ENCODE measurements around the gene TAC4.

TAC4 gene

GRCh38 chr17:49872754-49873377, 25.0 kb upstream of the TAC4 start:
- DNase-seq, result no peak

DNA sequence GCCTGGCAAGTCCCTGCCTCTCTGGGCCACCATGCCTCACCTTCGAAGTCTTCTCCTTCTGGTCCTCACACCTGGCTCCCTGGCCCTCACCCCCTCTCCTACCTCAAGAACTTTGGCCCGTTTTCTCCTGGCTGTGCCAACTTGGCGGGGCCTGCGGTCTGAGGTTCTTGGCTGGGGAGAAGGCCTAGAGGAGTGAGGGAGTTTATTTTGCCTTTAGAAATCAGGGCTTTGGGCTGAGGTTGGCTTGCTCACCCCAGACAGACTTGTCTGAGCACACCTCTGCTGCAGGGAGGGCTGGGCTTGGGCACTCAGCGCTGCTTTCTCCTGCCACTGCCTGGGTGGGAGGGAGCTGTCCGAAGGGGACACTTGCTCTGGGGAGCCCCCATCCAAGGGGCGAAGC, 23.3 kb upstream of the TAC4 start:
- no peak for DNase-seq

DNA sequence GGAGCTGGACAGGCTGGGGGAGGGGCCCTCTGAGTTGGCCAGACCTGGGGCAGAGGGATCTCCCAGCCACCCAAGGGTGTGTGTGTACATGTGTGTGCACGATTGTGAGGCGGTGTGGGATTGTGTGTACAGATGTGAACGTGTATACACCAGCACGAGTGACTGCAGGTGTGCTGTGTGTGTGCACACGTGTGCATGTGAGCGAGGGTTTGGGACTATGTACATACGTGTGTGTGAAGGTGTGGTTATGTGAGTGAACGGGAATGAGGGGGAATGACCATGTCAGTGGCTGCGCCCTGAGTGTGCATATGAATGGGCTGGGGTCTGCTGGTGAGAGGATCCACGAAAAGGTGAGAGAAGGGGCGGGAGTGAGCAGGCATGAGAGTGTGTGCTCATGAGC, 22.4 kb upstream of the TAC4 start:
- DNase-seq, result no peak

DNA sequence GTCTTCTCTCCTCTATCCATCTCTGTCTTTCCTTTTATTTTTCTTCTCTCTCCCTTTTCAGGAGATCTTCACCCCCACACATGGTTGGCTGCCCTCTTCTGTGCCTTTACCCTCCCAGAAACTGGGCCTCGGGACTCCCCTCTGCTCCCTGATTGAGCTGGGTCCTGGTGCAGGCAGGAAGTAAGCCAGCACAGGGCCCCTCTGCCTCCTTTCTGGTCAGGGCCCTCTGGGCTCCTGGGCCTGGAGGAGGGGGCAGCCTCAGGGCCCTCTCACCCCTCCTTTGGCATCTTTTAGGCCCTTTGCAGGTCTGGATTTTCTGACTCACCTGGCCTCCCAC, 21.1 kb upstream of the TAC4 start:
- no peak for DNase-seq

DNA sequence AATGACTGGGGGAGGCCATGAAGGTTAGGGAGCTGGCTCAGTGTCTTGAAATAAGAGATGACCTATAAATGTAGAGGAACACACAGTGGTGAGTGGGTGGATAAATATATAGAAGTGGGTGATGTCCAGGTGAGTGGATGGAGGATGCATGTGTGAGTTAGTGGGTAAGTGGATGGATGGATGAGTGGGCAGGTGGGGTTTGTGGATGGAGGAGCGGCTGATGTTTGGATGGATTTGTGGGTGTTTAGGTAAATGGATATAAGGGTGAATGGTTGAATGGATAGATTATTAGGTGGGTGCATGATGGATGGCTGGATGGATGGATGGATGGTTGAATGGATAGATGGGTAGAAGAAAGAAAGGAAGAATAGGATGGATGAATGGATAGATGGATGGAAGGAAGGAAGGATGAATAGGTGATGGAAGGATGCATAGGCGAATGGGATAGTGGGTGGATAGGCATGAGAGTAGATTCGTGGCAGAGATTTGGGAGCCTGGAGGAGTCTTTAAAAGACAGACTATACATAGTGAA, 19.1 kb upstream of the TAC4 start:
- no peak for DNase-seq

GRCh38 chr17:49866019-49866380, 18.1 kb upstream of the TAC4 start:
- no peak for DNase-seq

GRCh38 chr17:49862781-49863331, 15.0 kb upstream of the TAC4 start:
- DNase-seq, result no peak

DNA sequence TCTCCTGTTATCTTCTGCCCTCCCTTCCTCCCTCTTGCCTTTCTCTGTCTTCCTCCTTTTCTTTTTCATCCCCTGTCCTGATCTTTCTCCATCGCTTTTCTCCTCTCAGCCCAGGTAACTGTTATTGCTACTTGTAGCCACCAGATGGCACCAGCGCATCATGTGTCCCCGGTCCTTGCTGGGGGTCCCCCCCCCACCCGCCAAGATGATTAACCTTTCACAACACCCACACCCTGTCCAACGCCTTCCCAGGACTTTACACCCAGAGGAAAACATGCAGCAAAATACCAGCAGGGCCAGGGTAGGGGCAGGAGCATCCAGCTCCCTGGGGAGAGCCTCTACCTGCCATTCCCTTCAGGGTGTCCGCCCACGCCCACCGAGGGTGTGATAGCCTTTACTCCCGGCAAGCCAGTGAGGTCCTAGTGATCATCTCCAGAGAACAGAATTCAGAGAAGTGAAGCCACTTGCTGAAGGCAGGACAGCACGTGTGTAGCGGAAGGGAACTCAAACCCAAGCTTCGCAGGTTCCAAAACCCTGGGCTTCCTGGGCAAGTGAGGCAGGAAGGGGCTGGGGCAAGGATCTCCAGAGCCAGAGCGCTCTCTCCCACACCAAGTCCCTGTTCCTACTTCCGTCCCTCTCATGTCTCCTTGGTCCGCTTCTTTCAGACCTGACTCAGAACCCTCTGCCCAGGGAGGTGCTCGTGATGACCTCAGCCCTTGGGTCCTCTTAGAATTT, 13.4 kb upstream of the TAC4 start:
- peak; percentile 44 for DNase-seq

- no peak for DNase-seq
Observed at GRCh38 chr17:49859991-49860953, 12.4 kb upstream of the TAC4 start.

GRCh38 chr17:49858796-49859195, 10.9 kb upstream of the TAC4 start:
- no peak for DNase-seq

DNA sequence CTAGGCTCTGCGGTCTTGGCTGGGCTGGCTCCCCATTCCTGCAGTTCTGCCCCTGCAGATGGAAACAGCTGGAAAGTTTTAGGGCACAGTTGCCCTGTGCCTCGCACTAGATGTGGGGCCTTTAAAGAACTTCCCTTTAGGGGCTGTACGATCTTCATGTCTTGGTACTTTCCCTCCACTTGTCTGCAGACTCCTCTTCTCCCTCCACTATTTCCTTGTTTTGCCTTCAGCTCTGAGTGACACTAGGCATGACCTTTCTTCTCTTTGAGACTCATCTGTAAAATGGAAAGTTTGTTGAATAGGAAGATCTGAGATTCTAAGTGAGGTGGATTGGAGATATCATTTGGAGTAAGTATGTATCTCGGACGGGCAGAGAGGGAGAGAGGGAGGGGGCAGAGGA, 6.3 kb upstream of the TAC4 start:
- DNase-seq, result no peak

DNA sequence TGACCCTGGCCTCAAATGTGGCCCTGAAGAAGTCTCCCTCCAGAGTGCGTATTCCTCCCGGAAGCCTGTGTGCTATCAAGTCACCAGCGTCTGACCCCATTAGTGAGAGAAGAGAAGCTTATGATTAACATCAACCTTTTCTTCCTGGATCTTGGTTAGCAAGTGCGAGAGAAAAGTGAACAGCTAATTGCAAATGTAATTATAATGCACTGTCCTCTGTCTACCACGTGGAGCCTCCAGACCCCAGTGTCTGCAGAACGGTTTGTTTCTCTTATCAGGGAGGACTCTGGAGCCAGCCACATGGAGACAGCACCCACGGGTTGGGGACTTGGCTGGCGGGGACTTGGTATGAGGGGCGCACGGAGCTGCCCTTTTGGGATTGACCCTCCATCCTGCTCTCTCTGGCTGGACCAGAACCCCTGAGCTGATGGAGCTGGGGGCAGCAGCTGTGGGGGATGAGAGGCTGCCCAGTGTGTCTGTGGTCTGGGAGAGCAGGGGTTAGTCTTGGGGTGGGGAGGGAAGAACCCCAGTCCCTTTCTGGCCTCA, 5.7 kb upstream of the TAC4 start:
- DNase-seq, result no peak

DNA sequence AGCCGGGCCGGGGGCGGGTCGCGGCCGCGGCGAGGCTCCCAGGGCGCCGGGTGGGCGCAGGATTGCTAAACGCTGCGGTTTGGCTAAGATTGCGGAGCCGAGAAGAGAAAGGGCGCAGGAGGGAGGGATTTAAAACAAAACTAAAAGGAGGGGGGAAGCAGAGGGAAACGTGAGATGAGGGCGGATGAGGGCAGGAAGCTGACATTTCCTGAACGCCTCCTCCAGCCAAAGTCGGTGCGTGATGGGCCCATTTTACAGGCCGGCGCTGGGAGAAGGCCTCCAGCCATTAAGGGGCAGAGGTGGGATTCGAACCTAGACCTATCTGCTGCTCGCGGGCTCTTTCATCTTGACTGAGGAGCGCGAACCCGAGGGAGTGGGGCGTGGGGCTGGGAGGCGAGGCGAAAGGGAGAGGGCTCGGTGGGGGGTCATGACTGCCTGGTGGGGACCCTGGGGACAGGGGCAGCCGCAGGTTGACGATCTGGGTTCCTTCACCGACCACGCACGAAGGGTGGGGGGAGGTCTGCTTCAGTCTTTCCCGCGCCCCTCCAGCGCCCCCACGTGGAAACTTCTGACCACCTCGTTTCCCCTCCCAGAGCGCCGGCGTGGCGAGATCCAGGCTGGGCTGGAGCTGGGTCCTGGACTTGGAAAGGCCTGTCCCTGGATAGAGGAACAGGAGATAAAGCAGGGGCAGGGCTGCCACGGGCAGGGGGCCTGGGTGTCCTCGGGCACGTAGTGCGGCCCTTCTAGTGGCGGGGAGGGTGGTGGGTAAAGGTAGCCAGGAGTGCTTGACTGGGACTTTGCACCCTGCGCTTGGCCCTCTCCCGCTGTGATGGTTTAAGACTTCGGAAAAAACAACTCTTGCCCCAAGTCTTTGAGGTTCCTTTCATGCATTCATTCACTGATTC, 3.8 kb upstream of the TAC4 start:
- DNase-seq, result peak; percentile 58

DNA sequence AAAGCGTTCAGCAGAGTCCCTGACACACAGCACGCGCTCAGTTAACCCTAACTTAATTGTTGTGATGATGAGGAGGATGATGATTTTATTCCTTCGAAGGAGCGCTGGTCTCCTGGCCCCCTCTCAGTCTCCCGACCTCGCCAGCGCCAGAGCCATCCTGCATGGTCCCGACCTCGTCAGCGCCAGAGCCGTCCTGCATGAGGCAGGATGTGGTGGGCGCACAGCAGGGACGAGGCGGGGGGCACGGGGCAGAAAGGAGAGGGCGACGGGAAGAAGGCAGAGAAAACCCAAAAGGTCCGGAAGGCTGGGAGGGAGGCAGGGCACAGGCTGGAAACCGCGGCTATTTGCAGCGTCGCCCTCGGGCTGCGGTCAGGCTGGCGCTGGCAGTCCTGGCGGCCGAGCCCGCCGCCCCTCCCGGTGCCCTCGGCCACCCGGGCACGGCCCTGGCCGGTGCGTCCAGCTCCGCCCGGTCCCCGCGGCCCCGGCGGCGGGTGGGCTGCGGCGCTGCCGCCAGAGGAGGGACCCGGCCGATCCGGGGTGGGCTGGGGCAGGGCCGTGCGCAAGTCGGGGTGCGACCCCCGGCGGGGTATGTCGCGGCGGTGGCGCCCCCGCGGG, 3.0 kb upstream of the TAC4 start:
- DNase-seq, result no peak

DNA sequence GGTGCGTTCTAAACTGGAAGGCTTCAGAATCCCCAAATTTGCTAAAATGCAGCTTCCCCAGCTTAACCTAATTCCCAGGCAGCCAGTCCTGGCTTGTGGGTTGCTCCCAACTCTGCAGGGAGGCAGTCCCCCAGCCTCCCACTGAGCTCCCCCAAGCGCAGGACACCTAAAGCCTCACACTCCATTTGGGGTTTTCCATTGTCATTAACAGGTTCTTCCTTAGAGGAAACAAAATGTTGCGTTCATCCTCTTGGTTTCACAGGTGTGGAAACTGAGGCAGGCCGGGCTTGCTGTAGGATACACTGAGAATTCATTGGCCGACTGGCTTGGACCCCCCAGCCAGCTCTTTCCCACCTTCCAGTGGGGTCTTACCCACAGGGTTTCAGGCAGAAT, 2.3 kb upstream of the TAC4 start:
- DNase-seq, result no peak

- no peak for DNase-seq
Observed at GRCh38 chr17:49848739-49849138, 870 bp upstream of the TAC4 start.

DNA sequence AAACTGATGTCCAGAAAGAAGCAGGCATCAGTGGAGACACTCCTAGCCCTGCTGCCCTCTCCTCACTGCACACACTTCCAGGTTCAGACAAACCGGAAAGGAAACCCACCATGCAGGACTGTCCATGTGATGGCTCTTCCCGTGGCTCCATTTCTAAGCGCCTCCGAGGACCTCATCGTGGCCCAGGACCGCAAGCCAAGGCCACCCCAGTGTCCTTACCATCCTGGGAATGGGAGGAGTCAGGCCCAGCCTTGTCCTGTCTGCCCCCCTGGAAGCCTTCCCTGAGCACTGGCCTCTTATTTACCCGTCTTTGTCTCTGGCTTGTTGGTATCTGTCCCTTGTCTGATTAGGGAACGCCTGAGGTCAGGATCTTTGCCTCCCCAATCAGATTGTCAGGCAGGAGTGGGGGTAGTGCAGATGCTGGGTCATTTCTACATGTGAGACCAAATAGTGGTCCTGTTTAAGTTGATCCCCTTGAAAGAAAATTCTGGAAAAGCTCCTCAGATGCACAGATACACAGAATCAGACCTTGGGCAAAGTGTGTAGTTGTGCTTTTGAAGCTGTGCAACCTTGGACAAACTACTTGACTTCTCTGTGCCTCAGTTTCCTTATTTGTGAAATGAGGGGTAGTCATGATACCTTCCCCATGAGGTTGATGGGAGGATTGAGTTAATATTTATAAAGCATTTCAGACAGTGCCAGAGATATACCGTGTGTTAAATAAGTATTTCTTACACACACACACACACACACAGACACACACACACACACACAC, 744 bp downstream of the TAC4 start:
- DNase-seq, result no peak

- DNase-seq, result no peak
Observed at GRCh38 chr17:49845321-49845720, 2.5 kb downstream of the TAC4 start.

GRCh38 chr17:49843774-49844350, 4.0 kb downstream of the TAC4 start:
- no peak for DNase-seq

DNA sequence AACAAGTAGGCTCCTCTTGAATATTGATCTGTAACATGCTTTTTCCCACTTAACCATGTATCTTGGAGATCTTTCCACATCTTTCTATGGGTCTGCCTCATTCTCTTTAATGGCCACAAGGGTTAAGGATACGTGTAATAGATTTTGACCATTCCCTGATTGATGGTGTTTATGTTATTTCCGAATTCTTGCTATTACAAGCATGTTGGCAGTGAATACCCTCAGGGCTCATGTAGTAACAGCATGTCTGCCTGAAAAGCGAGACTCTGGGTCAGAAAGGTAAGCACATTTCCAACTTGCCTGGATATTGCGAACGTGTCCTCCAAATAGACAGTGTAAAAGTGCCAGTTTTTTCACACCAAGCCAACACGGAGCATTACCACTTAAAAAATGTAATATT, 5.0 kb downstream of the TAC4 start:
- DNase-seq, result no peak
